Ascending aorta (tissue), 2 donors: ENCODE data around the gene DHRS7B. TPM values are rescaled to one million over a fixed set of nuclear protein-coding genes. Genes with fewer than 3 reads are reported as not detected.
"Not testable (repeated sequence)": the region's sequence is repeated elsewhere in the genome, so short reads cannot be mapped to it uniquely, and the experiment has no call there.

Experiments used
- DNase-seq, 2 donors: peaks; one replicate each; pipeline ENCODE4 v3.0.0-alpha.2; 2019; ENCODE audit warnings: low spot score in 2 of 2
- H3K27ac ChIP-seq, 2 donors: fragments of 200-600 bp; sonication (generic); one replicate each; pipeline ENCODE4 v1.5.1; 2016 to 2017; ENCODE audit warnings: mild to moderate bottlenecking in 1 of 2
- H3K27me3 ChIP-seq: fragments of 200-600 bp; sonication (generic); one replicate; pipeline ENCODE4 v1.5.1; 2017
- H3K36me3 ChIP-seq, 2 donors: fragments of 200-600 bp; sonication (generic); one replicate each; pipeline ENCODE4 v1.5.1; 2016
- H3K4me1 ChIP-seq, 2 donors: fragments of 200-600 bp; sonication (generic); one replicate each; pipeline ENCODE4 v1.5.1; 2016 to 2017; ENCODE audit warnings: mild to moderate bottlenecking in 1 of 2
- H3K4me3 ChIP-seq, 2 donors: fragments of 200-600 bp; sonication (generic); one replicate each; pipeline ENCODE4 v1.5.1; 2016 to 2017; ENCODE audit warnings: mild to moderate bottlenecking in 1 of 2
- H3K9me3 ChIP-seq, 2 donors: fragments of 200-600 bp; sonication (generic); one replicate each; pipeline ENCODE4 v1.5.1; 2016
- CTCF ChIP-seq, 3 experiments: fragments of 200-600 bp in 2 of 3; fragments of 450-650 bp in 1 of 3; sonication (generic) in 2 of 3; IDR thresholded peaks; one replicate each; pipeline ENCODE4 v1.5.1; 2016 to 2019; ENCODE audit warnings: antibody characterized with exemption in 3 of 3, mild to moderate bottlenecking in 1 of 3, moderate library complexity in 1 of 3
- intact Hi-C: fragments of 100-400 bp; cut with DNase I; formaldehyde crosslinking; loops from one replicate; pipeline ENCODE4 v1.15.1; 2023
- total RNA-seq: library from RNA; depleted of rRNA; stranded (reverse); fragments of >200 nt; gene quantifications from one replicate; pipeline ENCODE4 v1.1.0, GENCODE V29; 2016

DHRS7B gene
- total RNA-seq, 1 donor from 2014 or later = 89.5 TPM

- intact Hi-C loops = no loop called here
- peak; percentile 22 to 57 (median 43) for TF ChIP-seq CTCF (IDR thresholded peaks at IDR 0.05)
- Histone ChIP-seq H3K27ac (no peak overlapping the region), H3K27me3 (no peaks in the 10 kb centered on the region), H3K36me3 (no peaks in the 10 kb centered on the region), H3K4me1 (peaks cover 3 to 8% of the 10 kb centered on the region in 2 donors), H3K4me3 (no peak overlapping the region), H3K9me3 (no peaks in the 10 kb centered on the region)
- no peak for DNase-seq
Observed at GRCh38 chr17:21129023-21129681, 2.4 kb downstream of the DHRS7B start.

GRCh38 chr17:21131137-21131536, 4.4 kb downstream of the DHRS7B start:
- intact Hi-C loops = no loop called here
- Histone ChIP-seq H3K36me3 (no peaks in the 10 kb centered on the region), H3K9me3 (peaks cover 0 to 4% of the 10 kb centered on the region in 2 donors), H3K27me3 (no peaks in the 10 kb centered on the region), H3K4me1 (peaks cover 3 to 8% of the 10 kb centered on the region in 2 donors), H3K27ac (no peak overlapping the region), H3K4me3 (no peak overlapping the region)
- no peak for TF ChIP-seq CTCF (IDR thresholded peaks at IDR 0.05)
- DNase-seq = no peak

- Histone ChIP-seq H3K9me3 (peaks cover 0 to 4% of the 10 kb centered on the region in 2 donors), H3K4me1 (peaks cover 3 to 7% of the 10 kb centered on the region in 2 donors), H3K27me3 (no peaks in the 10 kb centered on the region), H3K4me3 (no peak overlapping the region), H3K36me3 (no peaks in the 10 kb centered on the region), H3K27ac (no peak overlapping the region)
- no peak for DNase-seq
- intact Hi-C loops = no loop called here
- no peak for TF ChIP-seq CTCF (IDR thresholded peaks at IDR 0.05)
Observed at GRCh38 chr17:21132428-21132827, 5.7 kb downstream of the DHRS7B start.

GRCh38 chr17:21134559-21134958, 7.8 kb downstream of the DHRS7B start:
- no peaks in the 10 kb centered on the region for H3K27me3 ChIP-seq
- no peak overlapping the region for H3K27ac ChIP-seq
- no peaks in the 10 kb centered on the region for H3K36me3 ChIP-seq
- DNase-seq = no peak
- intact Hi-C loops = no loop called here
- no peaks in the 10 kb centered on the region for H3K4me1 ChIP-seq
- H3K9me3 ChIP-seq = peaks cover 0 to 4% of the 10 kb centered on the region in 2 donors
- TF ChIP-seq CTCF (IDR thresholded peaks at IDR 0.05) = no peak
- no peak overlapping the region for H3K4me3 ChIP-seq

GRCh38 chr17:21140911-21141310, 14.1 kb downstream of the DHRS7B start:
- H3K4me3 ChIP-seq = no peak overlapping the region
- no peak for DNase-seq
- no peaks in the 10 kb centered on the region for H3K36me3 ChIP-seq
- no peaks in the 10 kb centered on the region for H3K9me3 ChIP-seq
- no peak for TF ChIP-seq CTCF (IDR thresholded peaks at IDR 0.05)
- no peaks in the 10 kb centered on the region for H3K27me3 ChIP-seq
- intact Hi-C loops = no loop called here
- no peaks in the 10 kb centered on the region for H3K4me1 ChIP-seq
- H3K27ac ChIP-seq = no peak overlapping the region

- H3K36me3 ChIP-seq = no peaks in the 10 kb centered on the region
- intact Hi-C loops = no loop called here
- TF ChIP-seq CTCF (IDR thresholded peaks at IDR 0.05) = no peak
- DNase-seq = no peak
- H3K27ac ChIP-seq = no peak overlapping the region
- H3K4me1 ChIP-seq = no peaks in the 10 kb centered on the region
- no peaks in the 10 kb centered on the region for H3K9me3 ChIP-seq
- no peak overlapping the region for H3K4me3 ChIP-seq
- H3K27me3 ChIP-seq = no peaks in the 10 kb centered on the region
Observed at GRCh38 chr17:21141331-21141730, 14.6 kb downstream of the DHRS7B start.

- H3K4me3 ChIP-seq, H3K27me3 ChIP-seq, H3K36me3 ChIP-seq, H3K4me1 ChIP-seq, H3K9me3 ChIP-seq, DNase-seq, intact Hi-C loops, H3K27ac ChIP-seq: not testable (repeated sequence)
Observed at GRCh38 chr17:21142065-21142464, 15.3 kb downstream of the DHRS7B start.
